HepG2 (cell line): ENCODE measurements around the gene TMEM229B. TPM values are rescaled to one million over a fixed set of nuclear protein-coding genes. Genes with fewer than 3 reads are reported as not detected.
A peak's percentile ranks its signal among the peaks of the same experiment; 100 is the strongest.

Experiments
- ATAC-seq: fragments of 200-7000 bp; cut with Tn5 transposase; 3 replicates; pipeline ENCODE4 v1.9.1; 2020; ENCODE audit warnings: mild to moderate bottlenecking, moderate library complexity
- BruUV-seq: library from RNA; stranded (reverse); fragments of 400-500 nt; replicated peaks from 2 replicates; lab custom pipeline; 2021; lab: Mats Ljungman, UMichigan
- CTCF ChIA-PET: fragments of 300-600 bp; formaldehyde crosslinking; extraction: SDS; loops from one replicate; lab custom pipeline; 2021; ENCODE audit warnings: low total read pairs, inconsistent platforms, low intra/inter-chr PET ratio; lab: Yijun Ruan, JAX
- POLR2A ChIA-PET: fragments of 350-600 bp; sonication (Branson Sonifier 250); formaldehyde crosslinking; loops from one replicate; lab custom pipeline; 2020; ENCODE audit warnings: antibody characterized with exemption, inconsistent platforms; lab: Yijun Ruan, JAX
- DNase-seq: peaks from one replicate; pipeline ENCODE4 v3.0.0-alpha.2; 2015; ENCODE audit warnings: low spot score
- FAIRE-seq: peaks from 3 replicates; lab custom pipeline; 2011; peaks lifted over from hg19 to GRCh38; lab: Jason Lieb, UNC
- H2AFZ ChIP-seq: one replicate; pipeline ENCODE4 v1.6.1; 2011; ENCODE audit warnings: low read length, inconsistent platforms
- H3K27ac ChIP-seq: fragments of 300-600 bp; 3 replicates; pipeline ENCODE4 v1.8.0; 2011; ENCODE audit warnings: mixed run types, mild to moderate bottlenecking, mixed read lengths, low read length, inconsistent platforms; ENCODE audit not compliant: insufficient read depth; ENCODE audit errors: extremely low read length
- H3K27me3 ChIP-seq, 2 experiments: fragments of 200-600 bp in 1 of 2; 2 replicates in 1 of 2; 3 replicates in 1 of 2; pipeline versions ENCODE4 v1.6.0 to v1.8.0; 2011; ENCODE audit warnings: low read length in 2 of 2, mild to moderate bottlenecking in 2 of 2, moderate library complexity in 2 of 2, inconsistent platforms in 1 of 2; ENCODE audit not compliant: insufficient read depth in 2 of 2, control insufficient read depth in 1 of 2
- H3K36me3 ChIP-seq, 2 experiments: fragments of 200-600 bp in 1 of 2; replicated peaks in 1 of 2; 2 replicates in 1 of 2; 3 replicates in 1 of 2; pipeline versions ENCODE4 v1.5.1 to v1.8.0; 2011; ENCODE audit warnings: low read length in 2 of 2, inconsistent platforms in 1 of 2; ENCODE audit not compliant: insufficient read depth in 2 of 2, control insufficient read depth in 1 of 2
- H3K4me1 ChIP-seq: 2 replicates; pipeline ENCODE4 v1.5.1; 2012; ENCODE audit warnings: low read length, inconsistent platforms; ENCODE audit not compliant: insufficient read depth
- H3K4me2 ChIP-seq: 2 replicates; pipeline ENCODE4 v1.6.0; 2011; ENCODE audit warnings: low read depth, low read length, inconsistent platforms
- H3K4me3 ChIP-seq, 3 experiments: fragments of 200-600 bp in 1 of 3; sonication (generic), shearing (Covaris generic) in 1 of 3; replicated peaks in 1 of 3; 2 replicates each; pipeline ENCODE4 v1.5.1; 2011 to 2016; ENCODE audit warnings: low read length in 3 of 3, inconsistent platforms in 2 of 3, low read depth in 2 of 3, mild to moderate bottlenecking in 2 of 3, control low read depth in 1 of 3, mixed read lengths in 1 of 3; ENCODE audit not compliant: insufficient read depth in 1 of 3
- H3K79me2 ChIP-seq: one replicate; pipeline ENCODE4 v1.6.1; 2011; ENCODE audit warnings: low read length, inconsistent platforms; ENCODE audit not compliant: insufficient read depth
- H3K9ac ChIP-seq: 2 replicates; pipeline ENCODE4 v1.6.0; 2011; ENCODE audit warnings: mild to moderate bottlenecking, low read depth, low read length, inconsistent platforms; ENCODE audit not compliant: insufficient read depth
- H3K9me3 ChIP-seq: 2 replicates; pipeline ENCODE4 v1.5.1; 2012; ENCODE audit warnings: mild to moderate bottlenecking, low read length
- H4K20me1 ChIP-seq: 2 replicates; pipeline ENCODE4 v1.6.0; 2011; ENCODE audit warnings: inconsistent platforms, mild to moderate bottlenecking, low read length, moderate library complexity; ENCODE audit not compliant: insufficient read depth
- AHR ChIP-seq: IDR thresholded peaks from 2 replicates; pipeline ENCODE4 v1.6.1; 2018; ENCODE audit warnings: missing genetic modification reagents, missing compliant biosample characterization
- ATAD3A ChIP-seq: sonication (generic); formaldehyde crosslinking; IDR thresholded peaks from 2 replicates; pipeline ENCODE4 v1.4.0; 2020; ENCODE audit warnings: missing genetic modification reagents
- ATF7-NPFF ChIP-seq: sonication (generic); formaldehyde crosslinking; IDR thresholded peaks from 2 replicates; pipeline ENCODE4 v1.8.1; 2023; ENCODE audit warnings: mild to moderate bottlenecking, low read depth, missing genetic modification reagents, moderate library complexity
- BORCS8-MEF2B ChIP-seq: sonication (generic); formaldehyde crosslinking; IDR thresholded peaks from 2 replicates; pipeline ENCODE4 v1.8.0; 2022; ENCODE audit warnings: mild to moderate bottlenecking, missing genetic modification reagents
- CAMTA2 ChIP-seq: sonication (generic); formaldehyde crosslinking; IDR thresholded peaks from 2 replicates; pipeline ENCODE4 v1.4.0; 2020; ENCODE audit warnings: mild to moderate bottlenecking, missing genetic modification reagents, borderline replicate concordance
- HHEX ChIP-seq: IDR thresholded peaks from 2 replicates; pipeline ENCODE4 v1.6.1; 2016; ENCODE audit warnings: control low read depth
- JUND ChIP-seq: sonication (generic); formaldehyde crosslinking; IDR thresholded peaks from 2 replicates; pipeline ENCODE4 v1.8.0; 2022; ENCODE audit warnings: mild to moderate bottlenecking, missing genetic modification reagents
- POGZ ChIP-seq: sonication (generic); formaldehyde crosslinking; IDR thresholded peaks from 2 replicates; pipeline ENCODE4 v1.4.0; 2020; ENCODE audit warnings: mild to moderate bottlenecking, missing genetic modification reagents
- ZNF563 ChIP-seq: sonication (generic); formaldehyde crosslinking; IDR thresholded peaks from 2 replicates; pipeline ENCODE4 v1.8.0; 2022; ENCODE audit warnings: mild to moderate bottlenecking, moderate library complexity, missing genetic modification reagents
- ZNF614 ChIP-seq: IDR thresholded peaks from 2 replicates; pipeline ENCODE4 v1.6.1; 2018; ENCODE audit warnings: missing biosample characterization, missing genetic modification reagents, inconsistent platforms, borderline replicate concordance
- ZNF781 ChIP-seq: sonication (generic); formaldehyde crosslinking; IDR thresholded peaks from 2 replicates; pipeline ENCODE4 v1.5.1; 2020; ENCODE audit warnings: borderline replicate concordance, mild to moderate bottlenecking, missing genetic modification reagents; ENCODE audit errors: not compliant biosample characterization
- WGBS: methylation state at CpG from one replicate; pipeline ENCODE4 v1.1.6; 2017; ENCODE audit warnings: low lambda C conversion rate; 5-methylcytosine and 5-hydroxymethylcytosine counted together
- in situ Hi-C: cut with HindIII; loops from 2 replicates; pipeline ENCODE4 v1.10.0; 2017; ENCODE audit warnings: low pct_unique_long_range_greater_than_20kb; ENCODE audit not compliant: extremely low pct_ligation_motif_present
- intact Hi-C: fragments of 100-400 bp; cut with micrococcal nuclease; formaldehyde crosslinking; loops from one replicate; pipeline ENCODE4 v1.10.0; 2022; ENCODE audit not compliant: unreplicated experiment
- polyA plus RNA-seq, 8 experiments: library from polyadenylated mRNA; depleted of rRNA in 3 of 8; stranded (reverse) in 7 of 8; unstranded in 1 of 8; fragments of >200 nt; fragmentation: Illumina TruSeq in 4 of 8; extraction: Trizol in 4 of 8; gene quantifications; 2 replicates each; pipeline versions ENCODE4 v1.2.1 to v1.2.3, GENCODE V29; 2011 to 2016; ENCODE audit warnings: low read depth in 4 of 8, missing spikeins in 1 of 8, mixed read lengths in 1 of 8; ENCODE audit not compliant: insufficient read depth in 1 of 8
- total RNA-seq, 5 experiments: library from RNA; depleted of rRNA; stranded (reverse); fragments of >200 nt; fragmentation: Illumina TruSeq; extraction: Trizol; gene quantifications; 2 replicates each; pipeline ENCODE4 v1.2.3, GENCODE V29; 2016; ENCODE audit warnings: low read depth in 1 of 5

TMEM229B gene
- total and polyA plus RNA-seq, 2 of the 13 experiments (the other 11 are each of a cell fraction or from before 2014, with no cell fraction given), result 0.69 to 1.1 TPM

GRCh38 chr14:67532606-67532997 is 44.1 kb upstream of the TMEM229B start (continued):
- TF ChIP-seq ZNF781 (CRISPR knock-in tag) (no peak), CAMTA2 (CRISPR knock-in tag) (0 out of 2 replicates have a peak, but pooled peaks have one; percentile 34), ZNF563 (CRISPR knock-in tag) (peak; percentile 54), ZNF614 (no peak)

GRCh38 chr14:67529947-67530935 is 41.7 kb upstream of the TMEM229B start:
- no TSS peak for BruUV-seq
- ATAC-seq, result no peak

More at GRCh38 chr14:67529947-67530935, 41.7 kb upstream of the TMEM229B start:
- Histone ChIP-seq H3K27ac (no peak overlapping the region), H3K79me2 (no peaks in the 10 kb centered on the region), H2AFZ (no peak overlapping the region), H3K27me3 (peaks cover 0 to 18% of the 10 kb centered on the region in 2 experiments; a peak in 3 of 5 replicates), H3K36me3 (no peaks in the 10 kb centered on the region), H3K4me1 (peaks cover 43% of the 10 kb centered on the region), H3K9me3 (no peaks in the 10 kb centered on the region), H3K9ac (no peak overlapping the region), H3K4me2 (no peak overlapping the region), H3K4me3 (no peak overlapping the region), H4K20me1 (no peaks in the 10 kb centered on the region)
- CTCF ChIA-PET, result no interaction called here
- WGBS, result 38% methylated on average over 5 of the region's 5 CpGs
- TF ChIP-seq HHEX (CRISPR knock-in tag) (no peak), POGZ (CRISPR knock-in tag) (no peak), JUND (no peak), AHR (CRISPR knock-in tag) (no peak), BORCS8-MEF2B (CRISPR knock-in tag) (no peak), ATF7-NPFF (CRISPR knock-in tag) (no peak), ATAD3A (no peak)
- in situ Hi-C loops, result loop anchor here (5.0 kb wide), 1 partner anchor 37 kb away; no protein-coding TSS in a partner anchor
- FAIRE-seq (no peak), DNase-seq (no peak)
- POLR2A ChIA-PET, result interaction anchor here (1.3 kb wide), 1 partner anchor 70 kb away, joined by 3 read pairs; the partner anchor contains the start of gene PIGH
- intact Hi-C loops, result loop anchor here (5.0 to 10.0 kb wide), 3 partner anchors 103 to 175 kb away; partner anchors contain the start of gene RDH12
